Measurements from ENCODE around the gene NPR2.

The NPR2 gene

DNA sequence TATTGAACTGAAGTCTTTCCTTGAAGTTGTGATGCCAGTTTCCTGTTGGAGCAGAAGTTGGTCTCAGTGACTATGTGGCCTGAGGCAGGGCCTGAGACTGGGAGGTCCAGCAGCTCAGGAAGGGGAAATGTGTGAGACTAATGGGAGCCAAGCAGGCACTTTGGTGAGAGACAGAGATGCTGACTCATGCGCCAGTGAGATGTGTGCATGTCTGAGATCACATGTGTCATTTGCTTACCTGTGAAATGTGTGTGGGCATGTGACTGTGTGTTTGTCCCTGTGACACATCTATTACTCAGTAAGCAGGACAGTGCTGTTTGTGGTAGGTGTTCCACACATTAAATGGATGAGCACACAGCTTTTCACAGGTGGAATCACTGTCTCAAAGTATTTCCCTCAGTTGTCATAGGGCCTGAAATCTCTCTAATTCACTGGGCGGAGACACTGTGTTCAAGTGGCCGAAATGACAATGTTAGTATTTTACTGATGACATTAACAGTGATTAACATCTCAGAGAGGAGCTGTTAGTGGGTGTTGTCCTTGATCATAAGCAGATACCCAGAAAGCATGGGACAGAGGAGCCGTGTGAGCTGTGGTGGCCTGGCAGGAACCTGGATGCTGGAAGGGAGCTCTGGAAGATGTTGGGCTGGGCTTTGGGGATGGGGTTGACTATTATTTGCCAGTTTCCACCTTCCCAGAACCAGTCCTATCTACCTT lies 7.4 kb downstream of the NPR2 start:
- no peak for DNase-seq

DNA sequence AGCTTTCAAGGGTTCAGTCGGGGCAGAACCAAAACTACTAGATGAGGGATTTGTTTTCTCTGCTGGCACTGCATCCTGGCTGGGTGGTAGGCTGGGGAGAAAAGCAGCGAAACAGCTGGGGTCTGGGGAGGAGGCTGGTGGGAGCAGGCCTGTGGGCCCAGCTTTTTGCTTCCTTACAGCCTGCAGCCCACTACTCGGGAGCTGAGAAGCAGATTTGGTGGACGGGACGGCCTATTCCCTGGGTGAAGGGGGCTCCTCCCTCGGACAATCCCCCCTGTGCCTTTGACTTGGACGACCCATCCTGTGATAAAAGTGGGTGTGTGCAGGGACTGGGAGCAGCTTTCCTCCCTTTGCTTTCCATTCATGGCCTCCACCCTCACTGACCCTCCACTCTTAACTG lies 9.1 kb downstream of the NPR2 start:
- no peak for DNase-seq

DNA sequence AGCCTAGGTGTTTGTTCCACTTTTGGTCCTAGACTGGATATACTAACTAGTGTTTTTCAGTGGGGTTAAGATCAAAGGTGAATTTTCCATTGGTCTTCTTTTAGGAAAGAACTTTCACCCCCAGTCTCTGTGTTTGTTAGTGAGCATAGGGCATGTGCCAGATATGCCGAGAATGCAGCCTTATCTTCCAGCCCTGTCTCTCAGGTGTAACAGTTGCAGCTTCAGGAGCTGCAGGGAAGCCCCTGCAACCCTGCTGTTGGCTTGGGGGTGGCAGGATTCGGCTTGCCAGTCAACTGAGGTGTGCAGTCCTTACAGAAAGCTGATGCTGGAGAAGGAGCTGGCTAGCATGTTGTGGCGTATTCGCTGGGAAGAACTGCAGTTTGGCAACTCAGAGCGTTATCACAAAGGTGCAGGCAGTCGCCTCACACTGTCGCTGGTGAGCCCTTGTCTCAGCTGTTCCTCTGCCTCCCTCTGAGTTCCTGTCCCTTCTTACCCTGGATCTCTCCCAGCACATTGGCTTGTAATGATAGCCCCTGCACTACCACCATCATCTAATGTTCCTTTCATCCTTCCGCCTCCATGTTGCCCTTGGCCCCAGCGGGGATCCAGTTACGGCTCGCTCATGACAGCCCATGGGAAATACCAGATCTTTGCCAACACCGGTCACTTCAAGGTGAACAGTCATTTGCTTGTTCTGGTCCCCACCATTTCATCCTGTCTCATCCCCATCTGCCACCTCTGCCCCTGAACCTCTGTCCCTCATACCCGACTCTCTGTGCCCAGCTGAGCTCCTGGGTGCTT lies 10.1 kb downstream of the NPR2 start:
- DNase-seq = no peak

DNA sequence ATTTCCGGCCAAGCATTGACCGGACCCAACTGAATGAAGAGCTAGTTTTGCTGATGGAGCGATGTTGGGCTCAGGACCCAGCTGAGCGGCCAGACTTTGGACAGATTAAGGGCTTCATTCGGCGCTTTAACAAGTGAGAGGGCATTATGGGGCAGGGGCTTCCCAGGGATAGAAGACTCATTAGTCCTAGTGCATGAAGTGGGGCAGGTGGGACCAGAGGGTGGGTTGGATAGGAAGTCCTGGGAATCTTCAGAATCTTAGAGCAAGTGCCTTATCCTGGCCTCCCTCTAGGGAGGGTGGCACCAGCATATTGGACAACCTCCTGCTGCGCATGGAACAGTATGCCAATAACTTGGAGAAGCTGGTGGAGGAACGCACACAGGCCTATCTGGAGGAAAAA lies 14.7 kb downstream of the NPR2 start:
- DNase-seq = no peak

DNA sequence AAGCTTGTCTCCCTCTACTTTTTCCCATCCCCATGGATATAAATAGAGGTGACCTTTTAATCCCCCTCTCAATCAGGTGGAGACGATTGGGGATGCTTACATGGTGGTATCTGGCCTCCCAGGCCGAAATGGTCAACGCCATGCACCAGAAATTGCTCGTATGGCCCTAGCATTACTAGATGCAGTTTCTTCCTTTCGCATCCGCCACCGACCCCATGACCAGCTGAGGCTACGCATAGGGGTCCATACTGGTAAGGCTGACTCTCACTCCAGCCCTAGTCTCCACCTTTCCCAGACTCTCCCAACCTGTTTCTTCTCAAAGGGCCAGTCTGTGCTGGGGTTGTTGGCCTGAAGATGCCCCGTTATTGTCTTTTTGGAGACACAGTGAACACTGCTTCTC lies 17.0 kb downstream of the NPR2 start:
- no peak for DNase-seq

DNA sequence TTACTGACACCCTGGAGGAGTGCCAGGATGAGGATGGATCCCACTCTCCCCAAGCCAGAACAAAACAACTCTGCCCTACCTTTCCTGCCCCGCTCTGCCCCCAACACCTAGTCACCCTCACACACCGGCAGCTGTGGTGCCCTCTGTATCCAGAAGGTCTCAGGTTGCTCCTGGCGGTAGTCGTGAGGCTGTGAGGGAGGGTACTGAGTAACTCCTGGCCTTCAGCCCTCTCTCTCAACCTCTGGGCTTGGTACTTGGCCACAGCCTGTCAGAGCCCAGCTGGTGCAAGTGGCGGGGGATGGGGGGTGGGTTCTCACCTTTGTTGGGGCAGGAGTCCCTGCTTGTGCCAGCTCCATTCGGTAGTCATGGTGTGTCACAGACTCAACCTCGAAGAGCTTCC lies 18.7 kb downstream of the NPR2 start:
- no peak for DNase-seq

DNA sequence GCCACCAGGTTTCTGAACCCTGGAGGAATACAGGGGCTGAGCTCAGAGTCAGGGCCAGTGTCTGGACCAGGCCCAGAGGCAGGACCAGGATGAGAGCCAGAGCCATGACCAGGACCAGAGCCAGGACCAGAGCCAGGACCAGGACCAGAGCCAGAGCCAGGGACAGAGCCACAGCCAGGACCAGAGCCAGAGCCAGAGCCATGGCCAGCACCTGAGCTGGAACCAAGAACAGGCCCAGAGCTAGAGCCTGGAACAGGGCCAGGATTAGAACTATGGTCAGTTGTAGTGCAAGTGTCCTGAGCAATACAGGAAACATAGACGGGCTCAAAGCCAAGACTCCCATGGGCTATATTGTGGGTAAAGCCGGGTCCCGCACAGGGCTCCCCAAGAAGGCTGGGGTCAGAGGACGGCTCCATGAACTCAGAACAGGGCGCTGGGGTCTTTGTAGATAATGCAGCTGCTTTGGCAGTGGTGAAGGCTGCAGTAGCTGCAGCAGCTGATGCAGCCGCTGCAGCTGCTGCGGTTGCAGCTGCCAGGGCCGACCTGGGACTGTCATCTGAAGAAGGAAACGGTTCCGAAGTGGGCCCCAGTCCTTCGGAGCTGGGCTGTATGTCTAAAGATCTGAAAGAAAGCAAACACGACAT lies 20.1 kb downstream of the NPR2 start:
- DNase-seq = no peak

DNA sequence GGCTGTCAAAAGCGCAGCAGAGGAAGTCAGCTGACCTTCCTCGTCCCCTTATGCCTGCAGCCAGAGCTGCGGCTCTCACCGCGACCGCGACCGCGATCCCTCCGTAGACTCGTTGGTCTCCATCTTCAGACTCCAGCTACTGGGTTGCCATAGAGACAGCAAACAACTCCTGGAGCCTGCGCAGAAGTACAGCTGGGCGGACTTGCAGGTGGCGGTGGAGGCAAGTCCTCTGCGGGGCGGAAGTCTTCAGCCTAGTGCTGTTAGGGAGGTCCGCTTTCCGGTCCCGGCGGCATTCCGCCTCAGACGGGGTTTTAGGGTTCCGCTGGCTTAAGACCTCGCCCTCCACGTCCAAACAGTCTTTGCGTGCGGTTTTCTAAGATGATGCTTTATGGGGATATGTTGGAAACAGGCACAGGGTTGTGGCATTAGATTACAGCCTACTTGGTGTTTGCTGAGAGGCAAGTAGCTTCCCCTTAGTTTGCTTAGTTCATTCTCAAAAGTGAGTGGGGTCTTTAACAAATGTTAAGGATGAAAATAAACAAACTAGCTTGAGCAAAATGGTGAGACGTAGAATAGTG lies 20.7 kb downstream of the NPR2 start, which contains the start of gene SPAG8:
SPAG8 (minus strand) TSS at position 238 of the 578 bp plus-strand sequence; CDS start at position 123, 115 bp downstream.
- peak; percentile 71 for DNase-seq

DNA sequence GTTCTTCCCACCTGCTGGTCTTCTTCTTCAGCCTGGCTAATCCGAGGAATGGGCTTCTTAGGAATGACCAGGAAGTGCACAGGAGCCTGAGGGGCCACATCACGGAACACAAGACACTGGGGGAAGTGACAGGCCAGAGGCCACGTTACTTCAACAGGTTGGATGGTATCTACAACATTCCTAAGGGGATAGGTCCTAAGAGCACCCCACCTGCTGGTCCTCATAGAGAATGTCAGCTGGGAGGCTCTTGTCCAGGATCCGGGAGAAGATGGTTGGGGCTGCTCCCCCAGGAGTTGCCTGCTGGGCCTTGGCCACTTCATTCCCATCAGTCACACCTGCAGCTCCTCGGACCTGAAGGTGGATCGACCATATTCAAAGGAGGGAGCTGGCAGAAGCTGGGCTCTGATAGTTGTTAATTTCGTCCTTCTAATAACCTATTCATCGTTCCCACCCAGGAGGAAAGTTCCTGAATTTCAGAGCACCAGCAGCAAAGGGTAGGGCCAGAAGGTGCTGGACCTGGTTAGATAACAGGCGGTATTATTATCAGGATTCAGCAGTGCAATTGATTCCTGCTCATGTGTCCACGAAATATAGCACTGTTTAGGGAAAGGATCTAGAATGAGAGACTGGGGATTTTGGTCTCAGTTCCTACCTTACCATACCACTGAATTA lies 22.2 kb downstream of the NPR2 start:
- no peak for DNase-seq

DNA sequence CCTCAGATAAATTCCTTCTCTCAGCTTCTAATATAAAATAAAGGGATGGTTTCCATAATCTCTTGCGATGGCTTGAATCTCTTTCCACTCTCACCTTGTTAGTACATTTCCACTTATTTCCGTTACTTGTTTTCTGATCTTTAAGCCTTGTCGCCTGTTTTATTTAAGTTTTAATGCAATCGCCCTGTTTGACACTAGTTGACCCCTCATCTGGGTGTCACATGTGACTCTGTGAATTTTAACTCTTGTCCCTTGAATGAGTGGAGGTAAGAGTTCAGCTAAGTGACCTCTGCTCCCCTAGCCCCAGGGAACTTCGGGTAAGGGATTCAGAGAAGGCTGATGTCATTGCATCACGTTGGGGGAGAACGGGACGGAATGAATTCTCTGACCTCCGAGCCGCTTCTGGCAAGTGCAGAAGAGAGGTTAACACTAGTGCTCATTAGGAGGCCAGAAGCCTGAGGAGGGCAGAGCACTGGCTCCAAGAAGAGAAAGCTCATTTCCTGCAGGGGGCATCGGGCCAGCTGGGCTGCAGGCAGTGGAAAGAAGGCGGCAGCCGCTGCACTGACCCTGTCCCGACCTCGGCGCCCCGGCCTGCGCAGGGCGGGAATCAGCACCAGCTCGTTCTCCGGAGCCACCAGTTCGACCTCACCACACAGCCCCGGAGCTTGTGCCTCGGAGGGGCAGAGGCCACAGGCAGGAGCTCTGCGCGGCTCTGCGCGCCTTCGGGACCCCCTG lies 22.9 kb downstream of the NPR2 start:
- DNase-seq = peak; percentile 90

DNA sequence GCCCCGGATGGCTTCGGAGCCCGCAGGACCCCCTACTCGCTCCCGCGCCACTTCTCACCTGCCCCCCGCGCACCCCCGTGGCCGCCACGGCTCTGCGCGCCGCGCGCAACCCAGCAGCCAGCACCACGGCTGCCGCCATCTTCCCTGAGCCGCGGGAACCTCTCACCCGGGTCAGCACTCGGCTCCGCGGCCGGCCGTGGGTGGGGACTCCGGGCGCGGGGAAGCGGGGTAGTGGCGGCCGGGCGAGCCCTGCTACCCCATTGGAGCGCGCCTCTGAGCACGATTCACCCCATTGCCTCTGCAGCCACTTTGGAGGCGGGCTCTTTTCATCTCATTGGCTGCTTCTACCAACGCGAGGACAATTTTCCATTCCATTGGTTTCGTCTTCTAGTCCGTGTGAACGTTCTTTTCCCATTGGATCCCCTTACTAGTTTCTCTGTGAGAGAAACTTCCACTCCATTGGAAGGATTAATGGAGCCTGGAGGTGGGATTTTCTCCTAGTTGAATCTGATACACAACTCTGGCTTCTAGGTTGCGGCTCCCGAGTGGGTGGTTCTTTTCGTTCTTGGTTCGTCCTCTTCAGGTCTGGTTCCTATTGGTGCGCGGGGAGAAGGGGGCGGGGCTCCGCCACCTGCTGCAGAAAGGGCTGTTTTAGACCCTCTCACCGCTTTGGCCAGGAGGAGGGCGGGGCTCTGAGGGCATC lies 23.6 kb downstream of the NPR2 start, which contains the start of gene HINT2:
HINT2 (minus strand) TSS at position 202 of the 703 bp plus-strand sequence; CDS start at position 139, 63 bp downstream.
- DNase-seq = peak; percentile 92

DNA sequence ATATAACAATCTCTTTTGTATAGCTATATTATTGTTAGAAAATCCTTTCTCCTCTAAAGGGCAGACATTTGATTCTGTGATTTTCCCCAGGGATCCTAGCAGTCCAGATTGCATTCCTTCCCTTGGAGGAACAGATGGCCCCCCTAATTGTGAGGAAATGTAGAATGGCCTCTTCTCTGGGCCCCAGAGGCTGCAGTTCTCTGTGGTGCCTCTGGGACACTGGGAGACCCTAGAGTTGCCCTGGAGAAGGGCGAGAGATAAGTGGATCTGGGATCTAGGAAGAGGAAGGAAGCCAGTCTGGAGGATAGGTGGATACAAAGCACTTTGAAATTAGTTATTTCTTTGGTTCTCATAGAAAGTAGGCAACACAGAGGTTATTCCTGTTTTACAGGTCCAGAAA lies 25.3 kb downstream of the NPR2 start:
- DNase-seq = no peak

DNA sequence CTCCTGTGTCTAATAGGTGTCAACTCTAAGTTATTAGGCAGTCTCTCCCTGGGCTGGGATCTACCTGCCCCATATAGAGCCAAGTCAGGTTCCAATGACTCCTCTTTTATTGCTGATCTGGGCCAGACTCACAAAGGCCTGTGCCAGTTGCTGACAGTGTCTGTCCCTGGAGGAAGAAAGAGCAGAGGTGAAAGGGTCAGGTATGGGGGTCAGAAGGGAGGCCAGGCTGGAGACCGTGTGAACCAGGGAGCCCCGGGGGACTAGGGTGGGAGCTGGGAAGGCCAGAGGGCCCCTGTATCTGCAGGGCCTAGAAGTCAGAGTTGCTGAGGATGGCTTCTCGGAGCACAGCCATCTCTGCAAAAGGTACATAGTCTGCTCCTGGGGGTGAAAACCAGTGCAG lies 26.9 kb downstream of the NPR2 start:
- no peak for DNase-seq

DNA sequence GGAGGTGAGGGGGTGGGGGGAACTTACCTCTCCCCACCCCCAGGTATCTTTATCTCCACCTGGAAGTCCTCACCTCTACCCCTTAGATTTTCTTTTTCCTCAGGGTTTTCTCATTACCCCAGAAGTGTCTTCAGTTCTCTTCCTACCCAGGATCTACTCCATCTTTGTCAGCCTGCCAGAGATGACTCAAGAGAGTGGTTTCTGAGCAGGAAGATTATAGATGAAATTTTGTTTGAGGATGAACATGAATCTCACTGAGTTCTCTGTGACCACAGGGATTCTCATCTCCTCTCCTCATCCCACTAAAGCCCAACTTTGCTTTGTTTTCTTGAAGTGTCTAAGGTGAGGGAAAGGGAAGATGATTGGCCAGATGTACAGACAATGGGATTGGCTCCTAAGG lies 28.7 kb downstream of the NPR2 start:
- no peak for DNase-seq

DNA sequence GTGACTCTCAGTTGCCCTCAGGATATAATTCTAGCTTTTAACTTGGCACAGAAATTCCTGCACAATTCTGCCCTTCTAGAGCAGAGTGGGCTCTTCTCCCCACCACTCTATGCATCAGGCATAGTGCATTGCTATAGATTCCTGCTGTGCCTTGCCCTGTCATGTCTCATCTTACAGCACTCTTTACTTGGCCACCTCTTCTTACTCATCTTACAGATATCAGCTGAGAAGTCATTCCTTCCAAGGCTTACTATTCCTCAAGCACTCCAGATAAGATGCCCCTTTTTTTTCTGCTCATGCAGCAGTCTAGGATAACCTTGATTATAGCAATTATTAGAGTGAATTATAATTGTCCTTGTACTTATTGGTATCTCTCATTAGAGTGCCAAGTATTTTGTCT lies 31.5 kb downstream of the NPR2 start:
- no peak for DNase-seq

DNA sequence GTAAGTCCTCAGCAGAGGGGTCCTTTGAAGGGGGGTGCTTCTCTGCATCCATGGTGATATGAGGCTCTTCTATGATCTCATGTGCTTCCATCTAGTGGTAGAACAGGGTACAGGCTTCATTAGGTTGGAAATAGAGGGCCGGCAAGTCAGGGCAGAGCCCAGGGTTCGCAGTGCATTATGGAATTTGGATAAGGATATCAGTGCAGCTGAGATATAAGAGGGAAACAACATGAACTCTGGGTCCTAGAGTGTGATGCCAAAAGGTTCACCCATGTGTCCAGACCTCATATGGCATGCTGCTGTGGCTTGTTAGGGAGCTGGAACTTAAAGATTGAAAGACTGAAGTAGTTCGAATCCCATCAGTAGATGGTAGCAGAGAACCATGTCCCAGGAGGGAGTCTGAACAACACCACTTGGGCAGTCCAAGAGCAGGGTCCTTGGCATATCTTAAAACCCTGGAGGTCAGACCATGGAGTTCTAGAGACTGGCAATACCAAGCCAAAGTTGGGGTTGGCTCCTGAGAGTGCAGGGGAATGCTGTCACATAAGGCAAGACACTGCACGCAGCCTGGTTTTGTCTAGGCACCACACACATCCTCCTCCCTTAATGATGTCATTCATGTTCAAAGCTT lies 34.8 kb downstream of the NPR2 start:
- peak; percentile 68 for DNase-seq

DNA sequence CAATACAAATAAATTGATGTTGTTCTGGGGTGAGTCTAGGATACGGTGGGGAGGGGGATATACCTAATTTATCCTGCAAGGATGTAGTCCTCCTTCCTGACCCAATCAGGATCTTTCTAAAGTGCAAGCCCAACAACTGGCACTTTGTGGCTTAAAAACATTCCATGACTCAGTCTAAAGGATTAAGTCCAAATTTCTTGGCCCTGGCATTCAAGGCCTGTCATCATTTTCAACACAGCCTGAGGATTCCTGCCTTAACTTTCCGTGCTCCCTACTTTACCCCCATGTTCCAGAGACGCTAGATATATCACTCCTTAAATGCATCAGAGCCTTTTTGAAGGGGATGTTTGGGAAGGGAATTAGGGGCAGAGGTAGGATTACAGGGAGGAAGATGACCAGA lies 36.1 kb downstream of the NPR2 start:
- DNase-seq = no peak

DNA sequence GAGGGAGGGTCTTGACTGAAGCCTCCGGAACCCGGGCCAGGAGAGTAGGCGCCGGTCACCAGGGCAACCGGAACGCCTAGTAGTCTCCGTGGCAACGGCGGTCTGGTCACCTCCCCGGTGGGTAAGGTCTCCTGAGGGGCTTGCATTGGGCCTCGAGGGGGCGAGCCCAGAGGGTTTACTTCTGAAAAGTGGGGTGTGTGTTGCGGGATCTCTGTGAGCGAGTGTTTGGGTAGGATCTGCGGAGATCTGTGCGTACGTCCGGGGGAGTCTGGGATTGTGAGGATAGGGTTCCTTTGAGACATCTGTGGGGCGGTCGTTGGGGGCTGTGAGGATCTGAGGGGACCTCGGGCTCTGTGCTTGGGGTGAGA lies 37.3 kb downstream of the NPR2 start, which contains the start of gene FAM221B:
FAM221B (minus strand) TSS at position 17 of the 368 bp plus-strand sequence. CDS start 2,571 bp downstream, outside the sequence.
- DNase-seq = peak; percentile 83

DNA sequence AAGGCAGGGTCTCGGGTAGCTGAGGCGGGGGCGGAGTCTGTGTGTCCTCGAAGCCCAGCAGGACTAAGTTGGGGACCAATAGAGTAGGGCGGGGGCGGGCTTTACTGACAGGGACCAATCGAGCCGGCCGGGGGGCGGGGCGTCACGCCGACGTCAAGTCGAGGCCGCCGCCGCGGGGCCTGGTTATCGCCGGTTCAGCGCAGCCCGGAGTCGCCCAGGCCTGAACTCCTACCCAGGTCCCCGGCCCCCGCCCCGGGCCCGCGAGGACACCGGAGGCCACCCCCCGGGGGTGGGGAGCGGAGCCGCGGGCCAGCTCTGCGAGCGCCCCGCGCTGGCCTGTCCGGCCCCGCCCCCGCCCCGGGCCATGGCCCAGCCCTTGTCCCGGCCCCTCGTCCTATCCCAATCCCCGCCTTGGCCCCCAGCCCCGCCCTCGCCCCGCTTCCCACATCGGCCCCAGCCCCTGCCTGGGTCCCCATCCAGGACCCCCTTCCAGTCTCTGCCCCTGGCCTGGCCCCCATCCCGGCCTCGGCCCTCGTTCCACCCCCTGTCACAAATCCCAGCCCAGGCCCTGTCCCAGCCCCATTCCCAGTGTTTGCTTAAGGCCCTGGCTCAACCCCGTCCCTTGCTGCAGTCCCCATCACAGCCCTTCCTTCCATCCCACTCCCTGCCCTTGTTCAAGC lies 37.8 kb downstream of the NPR2 start, which contains the start of gene TMEM8B:
TMEM8B (plus strand) TSS at position 145 of the 680 bp plus-strand sequence; CDS start at position 365, 220 bp downstream.
- peak; percentile 83 for DNase-seq

DNA sequence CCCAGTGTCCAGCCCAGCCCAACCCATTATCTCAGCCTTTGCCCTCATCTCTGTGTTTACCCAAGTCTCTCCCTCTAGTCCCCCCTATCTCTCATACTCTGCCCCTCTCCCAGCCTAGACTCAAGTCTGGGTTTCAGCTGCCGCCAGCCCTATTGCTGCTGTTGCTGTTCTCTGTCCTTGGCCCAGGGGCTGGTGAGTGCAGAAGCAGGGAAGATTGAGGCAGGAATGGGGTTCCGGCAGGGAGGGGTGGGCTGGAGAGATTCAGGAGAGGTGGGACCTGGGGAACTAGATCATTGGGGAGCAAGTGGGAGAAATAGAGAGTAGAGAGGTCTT lies 38.3 kb downstream of the NPR2 start:
- DNase-seq = peak; percentile 66

All from right kidney (tissue), 1 donor.